ENCODE measurements around the gene NAALADL2.

Gene NAALADL2

DNA sequence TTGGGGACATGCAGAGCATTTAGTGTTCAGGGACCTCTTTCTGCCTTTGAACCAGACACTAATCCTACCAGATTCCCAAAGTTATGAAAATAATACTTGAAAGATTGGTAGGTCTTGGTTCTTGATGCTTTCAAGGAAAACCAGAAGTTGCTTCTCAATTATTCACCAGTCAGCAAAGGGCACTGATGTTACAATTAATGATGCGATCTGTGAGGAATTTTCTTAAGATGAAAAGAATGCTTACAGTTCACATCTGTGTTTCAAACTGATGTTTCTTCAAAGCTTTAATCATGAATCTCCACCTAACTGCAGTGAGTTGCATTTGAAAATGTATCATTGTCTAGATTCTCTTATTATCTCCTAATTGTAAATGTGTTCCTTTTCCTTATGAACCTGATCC is 161.0 kb downstream of the NAALADL2 start:
- no peak for TF ChIP-seq CTCF (IDR thresholded peaks at IDR 0.05; ENCODE audit: borderline replicate concordance, extremely low read depth, low read length, poor library complexity, severe bottlenecking)
- no peak for TF ChIP-seq EZH2 (IDR thresholded peaks at IDR 0.05; ENCODE audit: borderline replicate concordance, low read depth, low read length, severe bottlenecking)
- no peak overlapping the region for H2AFZ ChIP-seq (ENCODE audit: low read depth, low read length)
- no peaks in the 10 kb centered on the region for H3K36me3 ChIP-seq (ENCODE audit: insufficient read depth, low read length)
- H3K4me2 ChIP-seq (ENCODE audit: insufficient read depth, low read length), result no peak overlapping the region
- DNase-seq, result no peak
- H3K27ac ChIP-seq (ENCODE audit: low read length), result no peak overlapping the region
- no peaks in the 10 kb centered on the region for H3K79me2 ChIP-seq (ENCODE audit: insufficient read depth, low read length)
- no peaks in the 10 kb centered on the region for H3K27me3 ChIP-seq (ENCODE audit: insufficient read depth, low read length, poor library complexity)
- H4K20me1 ChIP-seq (ENCODE audit: insufficient read depth, low read length), result no peaks in the 10 kb centered on the region
- H3K4me1 ChIP-seq (ENCODE audit: insufficient read depth, low read length), result no peaks in the 10 kb centered on the region
- no peak for ATAC-seq (ENCODE audit: insufficient read depth, low read depth)
- H3K9ac ChIP-seq (ENCODE audit: low read depth, low read length), result no peak overlapping the region
- H3K4me3 ChIP-seq (ENCODE audit: low read depth in 1 of 2, low read length in 2 of 2), result no peak overlapping the region
- H3K9me3 ChIP-seq (ENCODE audit: insufficient read depth, low read length, severe bottlenecking), result no peaks in the 10 kb centered on the region

DNA sequence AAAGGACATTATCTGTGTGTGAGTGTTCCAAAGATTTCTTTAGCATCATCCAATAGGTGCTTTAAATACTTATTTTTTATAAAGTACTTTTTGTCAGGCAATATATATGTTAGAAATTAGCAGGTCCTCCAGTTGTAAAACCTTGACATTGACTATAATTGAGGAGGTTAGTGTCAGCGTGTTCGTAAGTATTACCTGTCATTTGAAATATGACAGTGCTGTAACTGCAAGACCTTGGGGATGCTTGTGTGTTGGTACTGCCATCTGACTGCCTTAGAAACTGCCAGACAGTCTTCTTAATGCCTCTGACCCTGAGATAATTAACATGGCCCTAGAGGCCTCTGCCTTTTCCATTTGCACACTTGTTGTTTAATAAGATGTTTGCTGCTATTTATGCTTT is 170.7 kb downstream of the NAALADL2 start:
- no peak for ATAC-seq (ENCODE audit: insufficient read depth, low read depth)
- H4K20me1 ChIP-seq (ENCODE audit: insufficient read depth, low read length), result no peaks in the 10 kb centered on the region
- no peak overlapping the region for H3K4me3 ChIP-seq (ENCODE audit: low read depth in 1 of 2, low read length in 2 of 2)
- no peaks in the 10 kb centered on the region for H3K9me3 ChIP-seq (ENCODE audit: insufficient read depth, low read length, severe bottlenecking)
- no peaks in the 10 kb centered on the region for H3K27me3 ChIP-seq (ENCODE audit: insufficient read depth, low read length, poor library complexity)
- H3K9ac ChIP-seq (ENCODE audit: low read depth, low read length), result no peak overlapping the region
- no peaks in the 10 kb centered on the region for H3K79me2 ChIP-seq (ENCODE audit: insufficient read depth, low read length)
- H3K4me1 ChIP-seq (ENCODE audit: insufficient read depth, low read length), result no peaks in the 10 kb centered on the region
- TF ChIP-seq EZH2 (IDR thresholded peaks at IDR 0.05; ENCODE audit: borderline replicate concordance, low read depth, low read length, severe bottlenecking) (no peak), CTCF (IDR thresholded peaks at IDR 0.05; ENCODE audit: borderline replicate concordance, extremely low read depth, low read length, poor library complexity, severe bottlenecking) (no peak)
- H2AFZ ChIP-seq (ENCODE audit: low read depth, low read length), result no peak overlapping the region
- no peak for DNase-seq
- H3K4me2 ChIP-seq (ENCODE audit: insufficient read depth, low read length), result no peak overlapping the region
- no peak overlapping the region for H3K27ac ChIP-seq (ENCODE audit: low read length)
- H3K36me3 ChIP-seq (ENCODE audit: insufficient read depth, low read length), result no peaks in the 10 kb centered on the region

- Histone ChIP-seq H3K27ac (ENCODE audit: low read length) (no peak overlapping the region), H3K36me3 (ENCODE audit: insufficient read depth, low read length) (no peaks in the 10 kb centered on the region), H3K27me3 (ENCODE audit: insufficient read depth, low read length, poor library complexity) (no peaks in the 10 kb centered on the region), H4K20me1 (ENCODE audit: insufficient read depth, low read length) (no peaks in the 10 kb centered on the region), H3K9me3 (ENCODE audit: insufficient read depth, low read length, severe bottlenecking) (no peaks in the 10 kb centered on the region), H2AFZ (ENCODE audit: low read depth, low read length) (no peak overlapping the region), H3K4me2 (ENCODE audit: insufficient read depth, low read length) (no peak overlapping the region), H3K4me3 (ENCODE audit: low read depth in 1 of 2, low read length in 2 of 2) (no peak overlapping the region), H3K79me2 (ENCODE audit: insufficient read depth, low read length) (no peaks in the 10 kb centered on the region), H3K9ac (ENCODE audit: low read depth, low read length) (no peak overlapping the region), H3K4me1 (ENCODE audit: insufficient read depth, low read length) (no peaks in the 10 kb centered on the region)
- DNase-seq (no peak), ATAC-seq (ENCODE audit: insufficient read depth, low read depth) (no peak)
- no peak for TF ChIP-seq EZH2 (IDR thresholded peaks at IDR 0.05; ENCODE audit: borderline replicate concordance, low read depth, low read length, severe bottlenecking)
- TF ChIP-seq CTCF (IDR thresholded peaks at IDR 0.05; ENCODE audit: borderline replicate concordance, extremely low read depth, low read length, poor library complexity, severe bottlenecking), result no peak
These were observed 180.7 kb downstream of the NAALADL2 start for GRCh38 chr3:175039875-175040274.

DNA sequence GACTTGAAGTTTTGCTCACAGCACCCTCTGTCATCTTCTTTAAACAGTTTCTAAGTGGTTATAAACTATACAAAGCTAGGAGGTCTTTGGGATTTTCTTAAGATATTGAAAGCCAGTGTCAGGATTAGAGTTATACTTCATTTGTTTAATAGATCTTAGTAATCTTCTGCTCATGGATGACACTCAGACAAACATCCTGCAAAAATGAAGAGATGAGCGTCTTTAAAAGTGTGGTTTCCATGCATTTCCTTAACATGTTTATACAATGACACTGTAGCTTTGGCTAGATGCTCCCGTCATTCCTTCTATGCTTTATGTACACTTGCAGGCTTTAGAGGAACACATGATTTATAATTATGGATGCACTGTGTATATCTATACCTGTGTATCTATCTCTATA is 182.2 kb downstream of the NAALADL2 start:
- Histone ChIP-seq H3K9ac (ENCODE audit: low read depth, low read length) (no peak overlapping the region), H3K27ac (ENCODE audit: low read length) (no peak overlapping the region), H4K20me1 (ENCODE audit: insufficient read depth, low read length) (no peaks in the 10 kb centered on the region), H2AFZ (ENCODE audit: low read depth, low read length) (no peak overlapping the region), H3K79me2 (ENCODE audit: insufficient read depth, low read length) (no peaks in the 10 kb centered on the region), H3K4me2 (ENCODE audit: insufficient read depth, low read length) (no peak overlapping the region), H3K4me3 (ENCODE audit: low read depth in 1 of 2, low read length in 2 of 2) (no peak overlapping the region), H3K36me3 (ENCODE audit: insufficient read depth, low read length) (no peaks in the 10 kb centered on the region), H3K27me3 (ENCODE audit: insufficient read depth, low read length, poor library complexity) (no peaks in the 10 kb centered on the region), H3K9me3 (ENCODE audit: insufficient read depth, low read length, severe bottlenecking) (no peaks in the 10 kb centered on the region), H3K4me1 (ENCODE audit: insufficient read depth, low read length) (no peaks in the 10 kb centered on the region)
- TF ChIP-seq EZH2 (IDR thresholded peaks at IDR 0.05; ENCODE audit: borderline replicate concordance, low read depth, low read length, severe bottlenecking), result no peak
- TF ChIP-seq CTCF (IDR thresholded peaks at IDR 0.05; ENCODE audit: borderline replicate concordance, extremely low read depth, low read length, poor library complexity, severe bottlenecking), result no peak
- no peak for ATAC-seq (ENCODE audit: insufficient read depth, low read depth)
- no peak for DNase-seq

All from DND-41 (cell line).